Neutrophil (primary cell): Measurements from ENCODE around the gene TMEM132D.

Experiments
- H3K27ac ChIP-seq: fragments of 200-600 bp; sonication (generic); 2 replicates; pipeline ENCODE4 v1.5.1; 2016; ENCODE audit warnings: mild to moderate bottlenecking, moderate library complexity
- H3K27me3 ChIP-seq: fragments of 200-600 bp; sonication (generic); 2 replicates; pipeline ENCODE4 v1.6.0; 2016; ENCODE audit warnings: mild to moderate bottlenecking
- H3K36me3 ChIP-seq: fragments of 200-600 bp; sonication (generic); 2 replicates; pipeline ENCODE4 v1.5.1; 2017
- H3K4me1 ChIP-seq, 2 experiments: fragments of 200-600 bp in 1 of 2; sonication (generic) in 1 of 2; 1 replicate in 1 of 2; 2 replicates in 1 of 2; pipeline versions ENCODE4 v1.5.1 to v1.6.1; 2013 to 2016; ENCODE audit warnings: low read depth in 1 of 2, low read length in 1 of 2, mild to moderate bottlenecking in 1 of 2, moderate library complexity in 1 of 2; ENCODE audit not compliant: control insufficient read depth in 1 of 2, insufficient read depth in 1 of 2
- H3K4me3 ChIP-seq, 2 experiments: fragments of 200-600 bp in 1 of 2; sonication (generic) in 1 of 2; 1 replicate in 1 of 2; 2 replicates in 1 of 2; pipeline ENCODE4 v1.5.1; 2013 to 2016; ENCODE audit warnings: low read depth in 1 of 2, low read length in 1 of 2, mild to moderate bottlenecking in 1 of 2, moderate library complexity in 1 of 2
- H3K9me3 ChIP-seq: fragments of 200-600 bp; sonication (generic); 2 replicates; pipeline ENCODE4 v1.5.1; 2016
- CTCF ChIP-seq: fragments of 200-600 bp; sonication (generic); IDR thresholded peaks from 2 replicates; pipeline ENCODE4 v1.5.1; 2016; ENCODE audit warnings: antibody characterized with exemption

Gene TMEM132D

GRCh38 chr12:129073157-129073915, 830.5 kb downstream of the TMEM132D start:
- Histone ChIP-seq H3K4me3 (no peak overlapping the region), H3K36me3 (no peaks in the 10 kb centered on the region), H3K27me3 (no peaks in the 10 kb centered on the region), H3K27ac (no peak overlapping the region), H3K9me3 (no peaks in the 10 kb centered on the region), H3K4me1 (no peaks in the 10 kb centered on the region)
- no peak for TF ChIP-seq CTCF

GRCh38 chr12:129071362-129071761, 832.5 kb downstream of the TMEM132D start:
- TF ChIP-seq CTCF: no peak
- H3K36me3 ChIP-seq: no peaks in the 10 kb centered on the region
- no peak overlapping the region for H3K4me3 ChIP-seq
- no peaks in the 10 kb centered on the region for H3K4me1 ChIP-seq
- H3K27me3 ChIP-seq: no peaks in the 10 kb centered on the region
- H3K9me3 ChIP-seq: no peaks in the 10 kb centered on the region
- H3K27ac ChIP-seq: no peak overlapping the region

GRCh38 chr12:129069886-129070285, 833.9 kb downstream of the TMEM132D start:
- no peak overlapping the region for H3K27ac ChIP-seq
- H3K4me3 ChIP-seq: no peak overlapping the region
- no peaks in the 10 kb centered on the region for H3K9me3 ChIP-seq
- no peaks in the 10 kb centered on the region for H3K36me3 ChIP-seq
- H3K27me3 ChIP-seq: no peaks in the 10 kb centered on the region
- TF ChIP-seq CTCF: no peak
- H3K4me1 ChIP-seq: no peaks in the 10 kb centered on the region

- H3K36me3 ChIP-seq: no peaks in the 10 kb centered on the region
- no peaks in the 10 kb centered on the region for H3K9me3 ChIP-seq
- TF ChIP-seq CTCF: no peak
- H3K4me3 ChIP-seq: no peak overlapping the region
- H3K27me3 ChIP-seq: no peaks in the 10 kb centered on the region
- no peaks in the 10 kb centered on the region for H3K4me1 ChIP-seq
- no peak overlapping the region for H3K27ac ChIP-seq
These were observed 835.1 kb downstream of the TMEM132D start for GRCh38 chr12:129068684-129069083.

GRCh38 chr12:129067491-129067890, 836.3 kb downstream of the TMEM132D start:
- no peak overlapping the region for H3K4me3 ChIP-seq
- no peak for TF ChIP-seq CTCF

More at GRCh38 chr12:129067491-129067890, 836.3 kb downstream of the TMEM132D start:
- Histone ChIP-seq H3K27ac (no peak overlapping the region), H3K36me3 (no peaks in the 10 kb centered on the region), H3K9me3 (no peaks in the 10 kb centered on the region), H3K4me1 (no peaks in the 10 kb centered on the region), H3K27me3 (no peaks in the 10 kb centered on the region)
